Activated CD8-positive, alpha-beta T cell treated with anti-CD3 and anti-CD28 coated beads, Interleukin-2, amount 10 ng/mL, durations not matched to agents 7 days and 5 days (primary cell): ENCODE data around the gene LAYN. TPM values are rescaled to one million over a fixed set of nuclear protein-coding genes. Genes with fewer than 3 reads are reported as not detected.
A peak's percentile ranks its signal among the peaks of the same experiment; 100 is the strongest.

Experiments
- ATAC-seq: fragments of 150-1000 bp; cut with Tn5 transposase; one replicate; pipeline ENCODE4 v1.10.0; 2021; ENCODE audit warnings: moderate library complexity
- CTCF ChIA-PET: fragments of 350-600 bp; sonication (Branson Sonifier 250); formaldehyde crosslinking; loops from one replicate; lab custom pipeline; 2021; ENCODE audit warnings: antibody characterized with exemption; lab: Charles Lee
- POLR2A ChIA-PET: fragments of 350-600 bp; sonication (Branson Sonifier 250); formaldehyde crosslinking; loops from one replicate; lab custom pipeline; 2021; ENCODE audit warnings: antibody characterized with exemption; lab: Charles Lee
- DNase-seq: peaks from one replicate; pipeline ENCODE4 v3.0.0-alpha.2; 2020
- H3K27ac Mint-ChIP-seq: one replicate; pipeline ENCODE4 v1.8.0; 2021; ENCODE audit warnings: mild to moderate bottlenecking, mixed read lengths
- H3K27me3 Mint-ChIP-seq: one replicate; pipeline ENCODE4 v1.8.0; 2021; ENCODE audit warnings: low read depth, mixed read lengths
- H3K36me3 Mint-ChIP-seq: one replicate; pipeline ENCODE4 v1.8.0; 2021; ENCODE audit warnings: low read depth, mixed read lengths
- H3K4me1 Mint-ChIP-seq: one replicate; pipeline ENCODE4 v1.8.0; 2021; ENCODE audit warnings: low read depth, mixed read lengths
- H3K4me3 Mint-ChIP-seq: one replicate; pipeline ENCODE4 v1.8.0; 2021; ENCODE audit warnings: mild to moderate bottlenecking, mixed read lengths
- H3K9me3 Mint-ChIP-seq: one replicate; pipeline ENCODE4 v1.8.0; 2022; ENCODE audit warnings: mixed read lengths; ENCODE audit not compliant: insufficient read depth
- total RNA-seq, 2 experiments: library from RNA; stranded (reverse); gene quantifications; one replicate each; pipeline ENCODE4 v1.2.3, GENCODE V29; 2021

LAYN gene
- total RNA-seq, 2 experiments from 2014 or later: 11.1 to 12.8 TPM

- ChIA-PET POLR2A (no interaction called here), CTCF (no interaction called here)
- peaks cover 6% of the 10 kb centered on the region for H3K4me1 Mint-ChIP-seq
- H3K27me3 Mint-ChIP-seq: peaks cover 7% of the 10 kb centered on the region
- no peaks in the 10 kb centered on the region for H3K36me3 Mint-ChIP-seq
- DNase-seq (no peak), ATAC-seq (no peak)
- H3K9me3 Mint-ChIP-seq: no peaks in the 10 kb centered on the region
- H3K4me3 Mint-ChIP-seq: no peak overlapping the region
- H3K27ac Mint-ChIP-seq: no peak overlapping the region
Measured at GRCh38 chr11:111575740-111576139, 35.2 kb downstream of the LAYN start.

DNA sequence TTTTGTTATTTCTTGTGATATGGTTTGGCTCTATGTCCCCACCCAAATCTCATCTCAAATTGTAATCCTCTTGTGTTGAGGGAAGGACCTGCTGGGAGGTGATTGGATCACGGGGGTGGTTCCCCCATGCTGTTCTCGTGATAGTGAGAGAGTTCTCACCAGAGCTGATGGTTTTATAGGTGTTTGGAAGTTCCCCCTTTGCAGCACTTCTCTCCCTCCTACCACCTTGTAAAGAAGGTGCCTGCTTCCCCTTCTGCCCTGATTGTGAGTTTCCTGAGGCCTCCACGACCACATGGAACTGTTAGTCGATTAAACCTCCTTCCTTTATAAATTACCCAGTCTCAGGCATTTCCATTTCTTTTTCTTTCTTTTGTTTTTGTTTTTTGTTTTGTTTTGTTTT, 37.3 kb downstream of the LAYN start:
- Mint-ChIP-seq H3K4me1 (peaks cover 8% of the 10 kb centered on the region), H3K36me3 (no peaks in the 10 kb centered on the region), H3K9me3 (no peaks in the 10 kb centered on the region), H3K27me3 (peaks cover 4% of the 10 kb centered on the region), H3K4me3 (no peak overlapping the region), H3K27ac (no peak overlapping the region)
- ChIA-PET POLR2A (no interaction called here), CTCF (interaction anchor here (1.2 kb wide), 1 partner anchor 199 kb away, joined by 3 read pairs; no protein-coding TSS in a partner anchor)
- DNase-seq (no peak), ATAC-seq (no peak)

GRCh38 chr11:111581341-111581740, 40.8 kb downstream of the LAYN start:
- ATAC-seq: no peak

DNA sequence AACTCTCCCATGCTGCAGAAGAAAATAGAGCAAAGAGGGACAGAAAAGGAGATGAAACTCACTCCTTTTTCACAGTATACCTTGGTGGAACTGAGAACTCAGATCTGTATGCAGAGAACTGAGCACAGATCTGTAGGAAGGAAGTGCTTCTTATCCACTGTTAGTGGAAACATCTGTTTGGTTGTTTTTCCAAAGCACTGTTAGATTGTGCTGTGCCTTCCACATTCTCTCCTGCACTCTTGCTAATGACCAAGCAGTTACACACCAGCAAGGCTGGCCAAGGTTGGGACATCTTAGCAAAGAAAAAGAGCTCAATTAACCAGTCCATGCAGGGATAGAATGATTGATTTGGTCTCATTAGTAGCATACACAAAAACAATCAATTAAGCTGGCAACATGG, 41.6 kb downstream of the LAYN start:
- POLR2A ChIA-PET: no interaction called here
- ATAC-seq: no peak
- Mint-ChIP-seq H3K27me3 (peaks cover 4% of the 10 kb centered on the region), H3K36me3 (no peaks in the 10 kb centered on the region), H3K9me3 (no peaks in the 10 kb centered on the region), H3K4me1 (peaks cover 12% of the 10 kb centered on the region), H3K27ac (no peak overlapping the region), H3K4me3 (no peak overlapping the region)
- CTCF ChIA-PET: interaction anchor here (0.7 to 2.0 kb wide), 5 partner anchors 23 to 265 kb away, joined by 3 to 7 read pairs (median 3); no protein-coding TSS in a partner anchor
- DNase-seq: no peak

More at GRCh38 chr11:111581341-111581740, 40.8 kb downstream of the LAYN start:
- Mint-ChIP-seq H3K4me3 (no peak overlapping the region), H3K27me3 (peaks cover 6% of the 10 kb centered on the region), H3K36me3 (no peaks in the 10 kb centered on the region), H3K9me3 (no peaks in the 10 kb centered on the region), H3K4me1 (peaks cover 12% of the 10 kb centered on the region), H3K27ac (no peak overlapping the region)
- POLR2A ChIA-PET: no interaction called here
- DNase-seq: no peak
- CTCF ChIA-PET: interaction anchor here (0.7 to 1.3 kb wide), 2 partner anchors 196 to 266 kb away, joined by 3 to 4 read pairs; no protein-coding TSS in a partner anchor

DNA sequence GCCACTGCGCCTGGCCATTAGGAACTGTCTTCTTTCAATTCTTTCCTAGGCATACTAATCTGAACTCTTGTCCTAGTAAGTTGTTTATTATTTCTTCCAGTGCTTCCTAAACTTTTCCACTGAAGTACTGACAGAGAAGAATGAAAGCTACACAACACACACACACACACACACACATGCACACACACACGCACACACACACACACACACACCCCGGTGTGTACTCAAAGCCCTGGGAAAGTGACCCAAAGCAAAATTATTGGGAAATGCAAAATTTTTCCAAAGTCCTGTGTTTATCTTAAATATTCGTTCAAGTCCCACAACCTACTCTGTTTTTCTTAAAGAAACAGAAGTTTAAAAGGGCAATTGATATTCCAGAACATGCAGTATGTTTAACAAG, 42.4 kb downstream of the LAYN start:
- Mint-ChIP-seq H3K27ac (no peak overlapping the region), H3K27me3 (peaks cover 4% of the 10 kb centered on the region), H3K9me3 (no peaks in the 10 kb centered on the region), H3K36me3 (no peaks in the 10 kb centered on the region), H3K4me1 (peaks cover 12% of the 10 kb centered on the region), H3K4me3 (no peak overlapping the region)
- ChIA-PET CTCF (interaction anchor here (0.7 to 2.0 kb wide), 5 partner anchors 22 to 263 kb away, joined by 3 to 7 read pairs (median 4); no protein-coding TSS in a partner anchor), POLR2A (no interaction called here)
- DNase-seq (no peak), ATAC-seq (no peak)

DNA sequence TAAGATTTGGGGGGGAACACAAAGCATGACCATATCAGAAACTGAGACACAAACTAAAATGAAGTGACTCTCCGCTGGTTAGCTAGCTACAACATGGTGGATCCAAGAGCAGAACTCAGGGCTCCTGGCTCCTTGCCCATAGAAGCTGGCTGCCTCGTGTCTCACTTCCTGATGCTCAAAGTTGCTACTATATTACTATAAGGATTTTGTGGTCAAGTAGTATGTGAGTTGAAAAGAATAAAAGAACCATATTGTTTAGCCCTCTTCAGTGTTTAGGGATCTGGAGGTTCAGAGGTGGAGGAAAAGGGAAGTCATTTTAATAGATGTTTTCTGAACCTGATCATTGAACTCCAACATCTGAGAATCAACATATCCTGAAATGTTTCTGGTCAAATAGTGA, 44.9 kb downstream of the LAYN start:
- Mint-ChIP-seq H3K4me1 (peaks cover 12% of the 10 kb centered on the region), H3K9me3 (no peaks in the 10 kb centered on the region), H3K27ac (no peak overlapping the region), H3K4me3 (no peak overlapping the region), H3K36me3 (no peaks in the 10 kb centered on the region), H3K27me3 (peaks cover 14% of the 10 kb centered on the region)
- ATAC-seq: no peak
- ChIA-PET POLR2A (no interaction called here), CTCF (interaction anchor here (0.8 to 4.9 kb wide), 7 partner anchors 12 to 397 kb away, joined by 3 to 58 read pairs (median 5); no protein-coding TSS in a partner anchor)
- no peak for DNase-seq

DNA sequence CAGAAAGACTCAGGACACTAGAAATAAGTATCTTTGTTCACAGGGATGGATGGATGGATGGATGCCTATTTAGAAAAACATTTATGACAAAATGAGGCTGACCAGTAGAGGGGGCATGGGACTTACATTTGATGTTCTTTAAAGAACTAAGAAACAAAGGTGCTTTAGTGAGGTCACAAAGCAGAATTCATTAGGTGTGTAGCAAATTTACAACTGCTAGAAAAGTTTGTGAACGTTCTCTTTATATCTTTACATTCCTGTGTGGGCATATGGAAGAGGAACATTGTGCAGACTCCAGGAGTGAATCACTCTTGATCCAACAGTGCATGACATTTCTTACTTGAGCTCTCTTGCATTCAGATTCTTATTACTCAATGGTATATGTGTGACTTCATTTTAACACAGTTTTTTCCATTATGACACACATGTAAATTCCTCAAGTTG, 45.9 kb downstream of the LAYN start:
- peak; percentile 63 for ATAC-seq

GRCh38 chr11:111589114-111589513, 48.6 kb downstream of the LAYN start:
- peaks cover 7% of the 10 kb centered on the region for H3K4me1 Mint-ChIP-seq
- no peak overlapping the region for H3K27ac Mint-ChIP-seq
- no peak for ATAC-seq
- H3K36me3 Mint-ChIP-seq: no peaks in the 10 kb centered on the region
- no peak for DNase-seq
- ChIA-PET POLR2A (no interaction called here), CTCF (interaction anchor here (1.2 to 4.9 kb wide), 4 partner anchors 15 to 190 kb away, joined by 3 to 58 read pairs (median 4); no protein-coding TSS in a partner anchor)
- H3K9me3 Mint-ChIP-seq: no peaks in the 10 kb centered on the region
- H3K4me3 Mint-ChIP-seq: no peak overlapping the region
- peaks cover 14% of the 10 kb centered on the region for H3K27me3 Mint-ChIP-seq

More for the DNA sequence above, 45.9 kb downstream of the LAYN start:
- H3K4me1 Mint-ChIP-seq: peaks cover 7% of the 10 kb centered on the region
- H3K27me3 Mint-ChIP-seq: peaks cover 14% of the 10 kb centered on the region
- no peaks in the 10 kb centered on the region for H3K36me3 Mint-ChIP-seq
- no peaks in the 10 kb centered on the region for H3K9me3 Mint-ChIP-seq
- peak; percentile 70 for DNase-seq
- ChIA-PET CTCF (interaction anchor here (0.5 to 4.9 kb wide), 33 partner anchors 9 to 285 kb away, joined by 3 to 58 read pairs (median 4); partner anchors contain the start of gene ALG9), POLR2A (no interaction called here)
- no peak overlapping the region for H3K27ac Mint-ChIP-seq
- no peak overlapping the region for H3K4me3 Mint-ChIP-seq

DNA sequence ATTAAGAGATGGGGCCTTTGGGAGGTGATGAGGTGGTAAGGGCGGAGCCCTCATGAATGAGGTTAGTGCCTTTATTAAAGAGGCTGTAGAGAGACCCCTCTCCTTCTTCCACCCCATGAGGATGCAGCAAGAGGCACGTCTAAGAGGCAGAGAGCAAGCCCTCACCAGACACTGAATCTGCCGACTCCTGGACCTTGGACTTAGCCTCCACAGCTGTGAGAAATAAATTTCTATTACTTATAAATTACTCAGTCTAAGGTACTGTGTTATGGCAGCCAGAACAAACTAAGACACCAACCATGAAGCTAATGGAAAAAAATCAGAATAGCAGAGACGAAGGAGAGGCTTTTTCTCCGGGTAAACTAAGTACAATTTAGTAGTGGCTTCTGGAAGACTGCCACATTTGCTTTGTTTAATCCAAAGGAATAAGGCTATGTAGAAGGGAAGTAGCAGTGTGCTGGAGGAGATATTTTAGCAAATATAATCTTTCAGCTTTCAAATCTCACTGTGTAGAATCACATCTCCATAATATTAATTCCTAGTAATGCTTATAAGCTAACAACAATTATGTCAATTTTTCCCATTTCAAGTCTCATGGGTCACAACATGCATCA, 49.5 kb downstream of the LAYN start:
- DNase-seq (no peak), ATAC-seq (no peak)
- Mint-ChIP-seq H3K4me3 (no peak overlapping the region), H3K4me1 (peaks cover 7% of the 10 kb centered on the region), H3K9me3 (no peaks in the 10 kb centered on the region), H3K27ac (no peak overlapping the region), H3K36me3 (no peaks in the 10 kb centered on the region), H3K27me3 (peaks cover 14% of the 10 kb centered on the region)
- ChIA-PET POLR2A (no interaction called here), CTCF (interaction anchor here (0.6 to 2.6 kb wide), 5 partner anchors 12 to 190 kb away, joined by 3 to 14 read pairs (median 3); no protein-coding TSS in a partner anchor)

DNA sequence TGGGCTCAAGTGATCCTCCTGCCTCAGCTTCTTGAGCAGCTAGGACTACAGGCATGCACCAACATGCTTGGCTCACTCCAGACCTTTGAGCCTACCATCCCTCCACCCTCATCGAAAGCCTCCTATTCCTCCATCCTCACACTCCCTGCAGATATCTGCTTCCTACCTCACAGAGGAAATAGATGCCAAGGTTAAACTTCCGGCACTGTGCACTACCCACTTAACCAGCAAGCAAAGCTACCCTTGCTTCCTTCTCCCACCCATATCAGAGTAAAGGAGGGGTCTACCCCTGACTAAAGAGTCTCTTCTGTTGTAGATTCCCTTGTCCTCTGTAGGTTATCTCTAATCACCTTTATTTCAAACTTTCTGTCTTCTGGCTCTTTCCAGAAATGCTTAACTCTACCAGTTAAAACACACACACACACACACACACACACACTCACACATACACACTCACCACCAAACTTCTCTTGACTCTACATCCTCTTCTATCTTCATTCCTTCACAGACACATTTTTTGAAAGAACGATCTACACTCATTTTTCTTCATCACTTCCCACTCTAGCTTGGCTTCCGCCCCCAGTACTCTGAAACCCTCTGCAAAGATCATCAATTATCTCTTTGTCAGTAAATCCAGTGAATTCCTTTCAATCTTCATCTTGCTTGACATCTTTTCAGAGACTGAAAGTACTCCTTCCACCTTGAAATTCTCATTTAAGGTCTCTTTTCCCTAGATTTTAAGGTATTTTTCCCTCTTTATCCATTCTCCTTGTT, 50.9 kb downstream of the LAYN start:
- POLR2A ChIA-PET: no interaction called here
- H3K4me3 Mint-ChIP-seq: no peak overlapping the region

GRCh38 chr11:111592491-111592890, 52.0 kb downstream of the LAYN start:
- POLR2A ChIA-PET: no interaction called here
- Mint-ChIP-seq H3K27ac (no peak overlapping the region), H3K27me3 (peaks cover 21% of the 10 kb centered on the region), H3K4me1 (no peaks in the 10 kb centered on the region), H3K9me3 (no peaks in the 10 kb centered on the region), H3K4me3 (no peak overlapping the region), H3K36me3 (no peaks in the 10 kb centered on the region)
- CTCF ChIA-PET: no interaction called here
- ATAC-seq: no peak
- no peak for DNase-seq

More for the DNA sequence above, 50.9 kb downstream of the LAYN start:
- H3K27ac Mint-ChIP-seq: no peak overlapping the region
- no peaks in the 10 kb centered on the region for H3K36me3 Mint-ChIP-seq
- H3K9me3 Mint-ChIP-seq: no peaks in the 10 kb centered on the region
- no peaks in the 10 kb centered on the region for H3K4me1 Mint-ChIP-seq
- CTCF ChIA-PET: interaction anchor here (1.8 to 2.6 kb wide), 2 partner anchors 10 to 186 kb away, joined by 4 to 14 read pairs; no protein-coding TSS in a partner anchor
- ATAC-seq: no peak
- peaks cover 17% of the 10 kb centered on the region for H3K27me3 Mint-ChIP-seq
- no peak for DNase-seq
